ENCODE data around the gene RAPGEF4. TPM values are rescaled to one million over a fixed set of nuclear protein-coding genes. Genes with fewer than 3 reads are reported as not detected.

Gene RAPGEF4
- total RNA-seq, 1 donor from 2014 or later, result 1.7 TPM

DNA sequence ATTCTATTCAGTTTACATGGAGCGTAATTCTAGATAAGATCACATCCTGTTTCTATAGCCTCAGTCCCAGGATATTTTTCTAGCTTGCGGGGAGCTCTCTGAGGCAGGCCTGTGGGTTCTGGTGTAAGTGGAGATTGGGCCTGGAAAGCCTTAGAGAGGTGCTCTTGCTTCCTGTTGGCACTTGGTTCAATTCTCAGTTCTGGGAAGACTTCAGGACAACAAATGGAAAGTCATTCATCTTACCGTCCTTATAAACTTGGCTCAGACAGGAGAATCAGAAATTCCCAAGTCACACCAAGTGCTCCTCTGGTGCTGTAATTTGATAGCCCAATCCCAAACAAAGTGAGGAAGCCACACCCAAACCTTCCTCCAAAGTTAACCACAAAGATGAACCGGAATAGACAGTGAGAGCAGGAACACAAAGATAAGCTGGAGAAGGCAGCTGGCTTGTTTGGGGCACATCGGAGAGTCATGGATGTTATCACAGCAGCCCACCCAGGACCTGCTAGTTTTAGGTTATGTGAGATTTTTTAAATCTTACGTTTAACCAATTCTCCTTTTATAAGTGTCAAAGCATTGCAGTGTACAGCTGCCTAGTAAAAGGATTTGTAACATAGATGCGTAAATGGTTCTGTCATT is 195.7 kb downstream of the RAPGEF4 start:
- peaks cover 27% of the 10 kb centered on the region for H3K4me1 Mint-ChIP-seq
- no peak overlapping the region for H3K27ac Mint-ChIP-seq (ENCODE audit: unreplicated experiment)
- no peak overlapping the region for H3K4me3 Mint-ChIP-seq
- H3K36me3 Mint-ChIP-seq (ENCODE audit: low read depth), result no peaks in the 10 kb centered on the region
- no peaks in the 10 kb centered on the region for H3K9me3 Mint-ChIP-seq
- DNase-seq (ENCODE audit: low read depth, low spot score), result no peak
- no peaks in the 10 kb centered on the region for H3K27me3 Mint-ChIP-seq (ENCODE audit: low read depth)
- TF ChIP-seq, protein P1, sequence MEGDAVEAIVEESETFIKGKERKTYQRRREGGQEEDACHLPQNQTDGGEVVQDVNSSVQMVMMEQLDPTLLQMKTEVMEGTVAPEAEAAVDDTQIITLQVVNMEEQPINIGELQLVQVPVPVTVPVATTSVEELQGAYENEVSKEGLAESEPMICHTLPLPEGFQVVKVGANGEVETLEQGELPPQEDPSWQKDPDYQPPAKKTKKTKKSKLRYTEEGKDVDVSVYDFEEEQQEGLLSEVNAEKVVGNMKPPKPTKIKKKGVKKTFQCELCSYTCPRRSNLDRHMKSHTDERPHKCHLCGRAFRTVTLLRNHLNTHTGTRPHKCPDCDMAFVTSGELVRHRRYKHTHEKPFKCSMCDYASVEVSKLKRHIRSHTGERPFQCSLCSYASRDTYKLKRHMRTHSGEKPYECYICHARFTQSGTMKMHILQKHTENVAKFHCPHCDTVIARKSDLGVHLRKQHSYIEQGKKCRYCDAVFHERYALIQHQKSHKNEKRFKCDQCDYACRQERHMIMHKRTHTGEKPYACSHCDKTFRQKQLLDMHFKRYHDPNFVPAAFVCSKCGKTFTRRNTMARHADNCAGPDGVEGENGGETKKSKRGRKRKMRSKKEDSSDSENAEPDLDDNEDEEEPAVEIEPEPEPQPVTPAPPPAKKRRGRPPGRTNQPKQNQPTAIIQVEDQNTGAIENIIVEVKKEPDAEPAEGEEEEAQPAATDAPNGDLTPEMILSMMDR (conservative IDR thresholded peaks at IDR 0.05), result no peak

DNA sequence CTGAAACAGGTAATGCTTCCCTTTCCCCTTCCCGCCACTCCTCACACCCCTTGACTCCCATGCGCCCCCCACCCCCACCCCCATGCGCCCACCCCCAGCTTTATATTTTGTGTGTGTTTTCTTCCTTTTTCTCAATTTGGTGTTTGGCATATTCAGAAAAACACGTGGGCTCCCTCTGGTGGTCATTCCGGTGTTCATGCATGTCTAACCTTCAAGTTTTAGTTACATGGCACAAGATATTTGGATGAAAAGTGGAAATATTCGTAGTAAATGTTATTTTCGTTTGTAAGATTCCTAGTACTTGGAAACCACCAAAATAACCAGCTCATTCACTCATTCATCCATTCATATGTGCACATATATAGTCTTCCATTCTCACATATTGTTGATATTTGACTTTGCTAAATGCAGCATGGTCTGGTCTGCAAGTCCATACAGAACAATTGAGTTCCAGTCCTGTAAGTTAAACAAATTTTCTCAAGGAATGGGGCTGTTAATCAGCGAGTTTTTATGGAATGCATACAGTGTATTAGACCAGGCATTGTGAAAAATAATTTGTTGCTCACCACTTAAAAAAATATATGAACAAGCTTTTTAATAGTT is 196.4 kb downstream of the RAPGEF4 start:
- TF ChIP-seq, protein P1 (conservative IDR thresholded peaks at IDR 0.05), result peak; percentile 79
- no peaks in the 10 kb centered on the region for H3K9me3 Mint-ChIP-seq
- no peak overlapping the region for H3K4me3 Mint-ChIP-seq
- no peaks in the 10 kb centered on the region for H3K36me3 Mint-ChIP-seq (ENCODE audit: low read depth)
- peak; percentile 77 for DNase-seq (ENCODE audit: low read depth, low spot score)
- peaks cover 27% of the 10 kb centered on the region for H3K4me1 Mint-ChIP-seq
- no peak overlapping the region for H3K27ac Mint-ChIP-seq (ENCODE audit: unreplicated experiment)
- no peaks in the 10 kb centered on the region for H3K27me3 Mint-ChIP-seq (ENCODE audit: low read depth)

DNA sequence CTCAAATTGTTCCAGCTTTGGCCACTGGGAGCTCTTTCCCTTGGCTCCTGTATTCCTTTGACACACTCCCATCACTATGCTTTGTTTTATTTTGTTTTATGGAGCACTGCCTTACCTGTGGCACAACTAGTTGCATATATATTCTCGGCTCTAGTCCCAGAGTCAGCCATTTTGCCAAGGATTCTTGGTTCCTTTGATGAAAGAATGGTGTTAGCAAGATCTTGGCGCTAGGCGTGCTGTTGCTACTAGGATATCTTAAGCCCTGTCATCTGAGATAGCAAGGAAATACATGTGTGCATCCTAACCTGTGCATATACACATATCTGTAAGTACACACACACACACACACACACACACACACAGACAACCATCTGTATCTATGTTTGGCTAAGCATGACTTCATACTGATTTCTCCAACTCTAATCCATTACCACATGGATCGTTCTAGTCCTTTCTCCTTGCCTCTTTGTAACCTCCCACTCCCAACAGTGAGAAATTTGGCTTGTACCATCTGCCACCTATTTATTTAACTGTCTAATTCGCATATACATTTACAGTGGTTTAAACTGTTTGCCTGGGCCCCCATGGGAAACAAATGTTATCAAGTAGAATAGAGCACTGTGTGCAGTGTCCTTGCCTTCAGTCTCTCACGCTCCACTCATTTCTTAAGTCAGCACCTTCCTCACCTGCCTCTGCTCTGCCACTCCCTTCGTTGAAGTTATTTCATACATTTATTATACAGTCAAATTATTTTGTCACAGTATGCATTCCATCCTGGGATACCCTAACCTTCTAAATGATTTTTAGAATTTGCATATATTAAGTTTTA is 202.5 kb downstream of the RAPGEF4 start:
- no peak overlapping the region for H3K4me3 Mint-ChIP-seq
- H3K27ac Mint-ChIP-seq (ENCODE audit: unreplicated experiment), result no peak overlapping the region
- H3K27me3 Mint-ChIP-seq (ENCODE audit: low read depth), result no peaks in the 10 kb centered on the region
- TF ChIP-seq, protein P1 (conservative IDR thresholded peaks at IDR 0.05), result no peak
- H3K9me3 Mint-ChIP-seq, result peaks cover 18% of the 10 kb centered on the region
- no peak for DNase-seq (ENCODE audit: low read depth, low spot score)
- no peaks in the 10 kb centered on the region for H3K4me1 Mint-ChIP-seq
- no peaks in the 10 kb centered on the region for H3K36me3 Mint-ChIP-seq (ENCODE audit: low read depth)

DNA sequence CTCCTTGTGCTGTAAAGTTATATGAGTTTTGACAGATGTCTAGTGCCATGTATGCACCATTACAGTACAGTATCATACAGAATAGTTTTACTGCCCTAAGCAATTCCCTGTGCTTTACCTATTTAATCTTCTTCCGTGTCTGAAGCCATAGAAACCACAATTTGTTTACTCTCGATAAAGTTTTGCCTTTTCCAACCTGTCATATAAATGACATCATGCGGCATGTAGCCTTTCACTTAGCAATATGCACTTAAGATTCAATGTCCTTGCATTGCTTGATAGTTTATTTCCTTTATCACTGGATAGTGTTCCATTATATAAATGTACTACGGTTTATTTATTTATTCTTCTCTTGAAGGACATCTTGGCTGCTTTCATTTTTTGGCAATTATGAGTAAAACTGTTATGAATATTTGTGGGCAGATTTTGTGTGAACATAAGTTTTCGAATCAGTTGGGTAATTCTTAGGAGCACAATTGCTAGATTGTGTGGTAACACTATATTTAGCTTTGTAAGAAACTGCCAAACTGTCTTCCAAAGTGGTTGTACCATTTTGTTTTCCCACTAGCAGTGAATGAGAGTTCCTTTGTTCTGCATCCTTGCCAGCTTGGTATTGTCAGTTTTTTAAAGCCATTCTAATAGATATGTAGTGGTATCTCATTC is 203.2 kb downstream of the RAPGEF4 start:
- H3K27me3 Mint-ChIP-seq (ENCODE audit: low read depth), result no peaks in the 10 kb centered on the region
- no peak overlapping the region for H3K4me3 Mint-ChIP-seq
- no peak for DNase-seq (ENCODE audit: low read depth, low spot score)
- no peaks in the 10 kb centered on the region for H3K4me1 Mint-ChIP-seq
- no peaks in the 10 kb centered on the region for H3K36me3 Mint-ChIP-seq (ENCODE audit: low read depth)
- TF ChIP-seq, protein P1 (conservative IDR thresholded peaks at IDR 0.05), result no peak
- no peak overlapping the region for H3K27ac Mint-ChIP-seq (ENCODE audit: unreplicated experiment)
- peaks cover 18% of the 10 kb centered on the region for H3K9me3 Mint-ChIP-seq

DNA sequence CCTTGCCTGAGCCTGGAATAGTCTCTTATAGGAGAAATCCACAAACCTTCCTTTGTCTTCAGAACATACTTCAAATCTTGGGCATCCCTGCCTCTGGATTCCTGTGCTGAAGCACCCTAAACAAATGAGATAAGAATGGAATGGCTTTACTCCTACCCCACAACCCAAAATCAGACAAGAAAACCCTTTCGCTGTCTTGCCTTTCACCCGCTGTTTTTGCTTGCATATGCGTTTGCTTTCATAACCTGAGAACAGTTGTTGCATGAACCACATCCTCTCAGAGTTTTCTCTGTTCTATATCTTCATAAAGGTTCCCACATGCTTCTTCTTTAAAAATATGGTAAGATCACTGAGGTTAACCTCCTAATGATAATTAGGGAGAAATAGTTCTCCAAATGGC is 207.9 kb downstream of the RAPGEF4 start:
- TF ChIP-seq, protein P1 (conservative IDR thresholded peaks at IDR 0.05), result no peak
- Mint-ChIP-seq H3K27ac (ENCODE audit: unreplicated experiment) (no peak overlapping the region), H3K27me3 (ENCODE audit: low read depth) (no peaks in the 10 kb centered on the region), H3K36me3 (ENCODE audit: low read depth) (no peaks in the 10 kb centered on the region), H3K4me3 (no peak overlapping the region), H3K9me3 (peaks cover 17% of the 10 kb centered on the region), H3K4me1 (no peaks in the 10 kb centered on the region)
- DNase-seq (ENCODE audit: low read depth, low spot score), result no peak
